ENCODE data around the gene CAD. TPM values are rescaled to one million over a fixed set of nuclear protein-coding genes. Genes with fewer than 3 reads are reported as not detected.

Gene CAD
- total RNA-seq, 4 donors from 2014 or later, result 2.7 to 10.2 (median 7.1) TPM

DNA sequence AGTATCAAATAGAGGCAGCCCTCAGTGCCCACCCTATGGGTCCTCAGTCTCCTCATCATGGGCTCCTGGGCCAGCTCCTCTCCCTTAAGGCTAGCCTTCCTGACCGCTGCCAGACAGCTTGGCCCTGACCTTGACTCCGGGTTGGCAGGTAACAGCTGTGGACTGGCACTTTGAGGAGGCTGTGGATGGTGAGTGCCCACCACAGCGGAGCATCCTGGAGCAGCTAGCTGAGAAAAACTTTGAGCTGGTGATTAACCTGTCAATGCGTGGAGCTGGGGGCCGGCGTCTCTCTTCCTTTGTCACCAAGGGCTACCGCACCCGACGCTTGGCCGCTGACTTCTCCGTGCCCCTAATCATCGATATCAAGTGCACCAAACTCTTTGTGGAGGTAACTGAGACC lies 19.0 kb downstream of the CAD start:
- no peaks in the 10 kb centered on the region for H3K27me3 ChIP-seq
- in situ Hi-C loops (cut with MboI; ENCODE audit: low sequenced_read_pairs in 4 of 4) (no loop called here), intact Hi-C loops (cut with DNase I; ENCODE audit: low total_unique reads) (no loop called here)
- H3K4me3 ChIP-seq, result no peak overlapping the region
- peaks cover 4 to 100% of the 10 kb centered on the region in 2 donors for H3K36me3 ChIP-seq
- no peak overlapping the region for H3K27ac ChIP-seq
- no peak for ATAC-seq
- TF ChIP-seq, protein P1, sequence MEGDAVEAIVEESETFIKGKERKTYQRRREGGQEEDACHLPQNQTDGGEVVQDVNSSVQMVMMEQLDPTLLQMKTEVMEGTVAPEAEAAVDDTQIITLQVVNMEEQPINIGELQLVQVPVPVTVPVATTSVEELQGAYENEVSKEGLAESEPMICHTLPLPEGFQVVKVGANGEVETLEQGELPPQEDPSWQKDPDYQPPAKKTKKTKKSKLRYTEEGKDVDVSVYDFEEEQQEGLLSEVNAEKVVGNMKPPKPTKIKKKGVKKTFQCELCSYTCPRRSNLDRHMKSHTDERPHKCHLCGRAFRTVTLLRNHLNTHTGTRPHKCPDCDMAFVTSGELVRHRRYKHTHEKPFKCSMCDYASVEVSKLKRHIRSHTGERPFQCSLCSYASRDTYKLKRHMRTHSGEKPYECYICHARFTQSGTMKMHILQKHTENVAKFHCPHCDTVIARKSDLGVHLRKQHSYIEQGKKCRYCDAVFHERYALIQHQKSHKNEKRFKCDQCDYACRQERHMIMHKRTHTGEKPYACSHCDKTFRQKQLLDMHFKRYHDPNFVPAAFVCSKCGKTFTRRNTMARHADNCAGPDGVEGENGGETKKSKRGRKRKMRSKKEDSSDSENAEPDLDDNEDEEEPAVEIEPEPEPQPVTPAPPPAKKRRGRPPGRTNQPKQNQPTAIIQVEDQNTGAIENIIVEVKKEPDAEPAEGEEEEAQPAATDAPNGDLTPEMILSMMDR (IDR thresholded peaks at IDR 0.05 in 4 of 5, conservative IDR thresholded peaks at IDR 0.05 in 1 of 5), result no peak
- TF ChIP-seq POLR2A (IDR thresholded peaks at IDR 0.05), result no peak
- no peak for DNase-seq
- H3K4me1 ChIP-seq, result no peaks in the 10 kb centered on the region
- H3K9me3 ChIP-seq, result no peaks in the 10 kb centered on the region

- DNase-seq, result no peak
- ATAC-seq, result no peak
These were observed 19.5 kb downstream of the CAD start for GRCh38 chr2:27236626-27237025.

GRCh38 chr2:27237341-27237945 lies 20.3 kb downstream of the CAD start:
- ATAC-seq (no peak), DNase-seq (no peak)
- in situ Hi-C loops (cut with MboI; ENCODE audit: low sequenced_read_pairs in 4 of 4), result no loop called here
- intact Hi-C loops (cut with DNase I; ENCODE audit: low total_unique reads), result no loop called here
- Histone ChIP-seq H3K4me3 (no peak overlapping the region), H3K9me3 (no peaks in the 10 kb centered on the region), H3K27me3 (no peaks in the 10 kb centered on the region), H3K4me1 (no peaks in the 10 kb centered on the region), H3K36me3 (peaks cover 4 to 100% of the 10 kb centered on the region in 2 donors), H3K27ac (no peak overlapping the region)
- no peak for TF ChIP-seq POLR2A (IDR thresholded peaks at IDR 0.05)
- TF ChIP-seq, protein P1 (IDR thresholded peaks at IDR 0.05 in 4 of 5, conservative IDR thresholded peaks at IDR 0.05 in 1 of 5), result no peak

More at GRCh38 chr2:27236626-27237025, 19.5 kb downstream of the CAD start:
- Histone ChIP-seq H3K36me3 (peaks cover 4 to 100% of the 10 kb centered on the region in 2 donors), H3K27me3 (no peaks in the 10 kb centered on the region), H3K27ac (no peak overlapping the region), H3K9me3 (no peaks in the 10 kb centered on the region), H3K4me1 (no peaks in the 10 kb centered on the region), H3K4me3 (no peak overlapping the region)
- TF ChIP-seq, protein P1 (IDR thresholded peaks at IDR 0.05 in 4 of 5, conservative IDR thresholded peaks at IDR 0.05 in 1 of 5), result no peak
- TF ChIP-seq POLR2A (IDR thresholded peaks at IDR 0.05), result no peak
- intact Hi-C loops (cut with DNase I; ENCODE audit: low total_unique reads), result no loop called here
- in situ Hi-C loops (cut with MboI; ENCODE audit: low sequenced_read_pairs in 4 of 4), result no loop called here

DNA sequence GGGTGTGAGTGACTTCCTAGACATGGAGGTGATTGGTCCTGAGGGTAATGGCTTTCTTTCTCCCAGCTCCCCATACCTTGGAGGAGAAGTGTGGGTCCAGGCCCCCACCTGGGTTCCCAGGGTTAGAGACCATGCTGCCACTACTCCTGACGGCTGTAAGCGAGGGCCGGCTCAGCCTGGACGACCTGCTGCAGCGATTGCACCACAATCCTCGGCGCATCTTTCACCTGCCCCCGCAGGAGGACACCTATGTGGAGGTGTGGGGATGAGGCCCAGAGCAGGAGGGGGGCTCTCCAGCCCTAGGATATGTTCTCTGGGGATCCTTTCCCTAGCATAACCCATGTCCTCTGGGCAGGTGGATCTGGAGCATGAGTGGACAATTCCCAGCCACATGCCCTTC lies 21.8 kb downstream of the CAD start:
- no peaks in the 10 kb centered on the region for H3K4me1 ChIP-seq
- intact Hi-C loops (cut with DNase I; ENCODE audit: low total_unique reads) (no loop called here), in situ Hi-C loops (cut with MboI; ENCODE audit: low sequenced_read_pairs in 4 of 4) (no loop called here)
- H3K27ac ChIP-seq, result no peak overlapping the region
- ATAC-seq (no peak), DNase-seq (no peak)
- no peaks in the 10 kb centered on the region for H3K27me3 ChIP-seq
- H3K9me3 ChIP-seq, result no peaks in the 10 kb centered on the region
- no peak overlapping the region for H3K4me3 ChIP-seq
- TF ChIP-seq, protein P1 (IDR thresholded peaks at IDR 0.05 in 4 of 5, conservative IDR thresholded peaks at IDR 0.05 in 1 of 5), result no peak
- no peak for TF ChIP-seq POLR2A (IDR thresholded peaks at IDR 0.05)
- H3K36me3 ChIP-seq, result peaks cover 4 to 99% of the 10 kb centered on the region in 2 donors

DNA sequence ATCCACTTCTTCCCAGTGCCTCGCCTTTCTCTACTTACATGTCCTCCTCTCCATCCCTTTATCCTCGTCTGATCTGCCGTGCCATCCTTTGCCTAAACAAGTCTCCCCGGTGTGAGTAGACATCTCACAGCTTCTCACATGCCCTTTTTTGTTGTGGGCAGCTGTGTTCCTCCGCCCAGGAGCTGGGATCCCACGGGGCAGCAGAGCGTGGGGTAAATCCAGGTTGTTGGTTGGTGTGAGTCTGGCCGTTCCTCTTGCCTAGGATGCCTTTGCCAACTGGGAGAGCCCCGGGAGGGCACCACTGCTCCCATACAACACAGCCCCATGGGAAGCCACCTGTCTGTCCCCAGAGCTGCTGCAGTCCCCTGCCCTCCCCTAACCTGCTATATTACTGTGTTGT lies 23.2 kb downstream of the CAD start:
- Histone ChIP-seq H3K36me3 (peaks cover 4 to 91% of the 10 kb centered on the region in 2 donors), H3K27me3 (no peaks in the 10 kb centered on the region), H3K4me1 (no peaks in the 10 kb centered on the region), H3K9me3 (no peaks in the 10 kb centered on the region), H3K4me3 (no peak overlapping the region), H3K27ac (no peak overlapping the region)
- in situ Hi-C loops (cut with MboI; ENCODE audit: low sequenced_read_pairs in 4 of 4), result no loop called here
- DNase-seq (no peak), ATAC-seq (no peak)
- TF ChIP-seq, protein P1 (IDR thresholded peaks at IDR 0.05 in 4 of 5, conservative IDR thresholded peaks at IDR 0.05 in 1 of 5), result no peak
- TF ChIP-seq POLR2A (IDR thresholded peaks at IDR 0.05), result no peak
- intact Hi-C loops (cut with DNase I; ENCODE audit: low total_unique reads), result no loop called here
